Natural killer cell (primary cell): ENCODE measurements around the gene SLC24A3. TPM values are rescaled to one million over a fixed set of nuclear protein-coding genes. Genes with fewer than 3 reads are reported as not detected.

Experiments used
- ATAC-seq, 3 donors: fragments of 150-1000 bp in 2 of 3; fragments of 200-7000 bp in 1 of 3; cut with Tn5 transposase; 1 replicate in 1 of 3; 2 replicates in 2 of 3; pipeline ENCODE4 v1.10.0; 2021; ENCODE audit warnings: mild to moderate bottlenecking in 2 of 3, moderate library complexity in 2 of 3
- DNase-seq, 2 donors: peaks; one replicate each; pipeline versions ENCODE4 v3.0.0 to v3.0.0-alpha.2; 2013 to 2021; ENCODE audit warnings: mixed read lengths in 1 of 2
- H3K27ac ChIP-seq: one replicate; pipeline ENCODE4 v1.5.1; 2013; ENCODE audit warnings: mild to moderate bottlenecking, low read length
- H3K27me3 ChIP-seq: one replicate; pipeline ENCODE4 v1.6.1; 2013; ENCODE audit warnings: low read length; ENCODE audit not compliant: control insufficient read depth, insufficient read depth
- H3K36me3 ChIP-seq: one replicate; pipeline ENCODE4 v1.6.1; 2013; ENCODE audit warnings: low read length; ENCODE audit not compliant: control insufficient read depth, insufficient read depth
- H3K4me1 ChIP-seq: one replicate; pipeline ENCODE4 v1.6.1; 2013; ENCODE audit warnings: low read length; ENCODE audit not compliant: control insufficient read depth, insufficient read depth
- H3K4me3 ChIP-seq: one replicate; pipeline ENCODE4 v1.5.1; 2013; ENCODE audit warnings: low read length
- H3K9me3 ChIP-seq: one replicate; pipeline ENCODE4 v1.6.1; 2013; ENCODE audit warnings: low read length; ENCODE audit not compliant: control insufficient read depth, insufficient read depth
- H3K27ac Mint-ChIP-seq, 2 donors: one replicate each; pipeline ENCODE4 v1.8.0; 2022; ENCODE audit warnings: mild to moderate bottlenecking in 2 of 2, mixed read lengths in 2 of 2, moderate library complexity in 1 of 2
- H3K27me3 Mint-ChIP-seq, 2 donors: one replicate each; pipeline ENCODE4 v1.8.0; 2022; ENCODE audit warnings: low read depth in 2 of 2, mixed read lengths in 2 of 2
- H3K36me3 Mint-ChIP-seq: one replicate; pipeline ENCODE4 v1.8.0; 2022; ENCODE audit warnings: mixed read lengths
- H3K4me1 Mint-ChIP-seq, 2 donors: one replicate each; pipeline ENCODE4 v1.8.0; 2022; ENCODE audit warnings: mixed read lengths in 2 of 2
- H3K4me3 Mint-ChIP-seq: one replicate; pipeline ENCODE4 v1.8.0; 2022; ENCODE audit warnings: mild to moderate bottlenecking, moderate library complexity, mixed read lengths
- H3K9me3 Mint-ChIP-seq, 2 donors: one replicate each; pipeline ENCODE4 v1.8.0; 2022; ENCODE audit warnings: mixed read lengths in 2 of 2
- CTCF ChIP-seq: fragments of 200-600 bp; IDR thresholded peaks from one replicate; pipeline ENCODE4 v1.8.0; 2022; ENCODE audit warnings: antibody characterized with exemption
- WGBS: methylation state at CpG from one replicate; pipeline ENCODE4 v1.1.7; 2013; ENCODE audit warnings: missing lambda C conversion rate; ENCODE audit not compliant: insufficient coverage; 5-methylcytosine and 5-hydroxymethylcytosine counted together
- intact Hi-C: fragments of 100-400 bp; cut with micrococcal nuclease; formaldehyde crosslinking; loops from one replicate; pipeline ENCODE4 v1.14.2; 2022
- total RNA-seq, 4 donors: library from RNA; stranded (reverse); fragments of 120-200 nt in 1 of 4; gene quantifications; one replicate each; pipeline versions ENCODE4 v1.2.3 to v1.2.4, GENCODE V29; 2013 to 2022

SLC24A3 gene
- total RNA-seq, 3 donors from 2014 or later (not counting 1 experiment from before 2014, with no cell fraction given): 0.09 to 5.5 (median 0.99) TPM

GRCh38 chr20:19742974-19743639, 530.7 kb downstream of the SLC24A3 start:
- no peak overlapping the region for H3K27ac ChIP-seq
- H3K27me3 ChIP-seq: no peaks in the 10 kb centered on the region
- no peaks in the 10 kb centered on the region for H3K36me3 ChIP-seq
- no peak for TF ChIP-seq CTCF
- intact Hi-C loops: no loop called here
- Mint-ChIP-seq H3K27me3 (peaks cover 3 to 8% of the 10 kb centered on the region in 2 donors), H3K9me3 (peaks cover 0 to 2% of the 10 kb centered on the region in 2 donors), H3K4me1 (peaks cover 0 to 6% of the 10 kb centered on the region in 2 donors), H3K36me3 (no peaks in the 10 kb centered on the region), H3K4me3 (no peak overlapping the region), H3K27ac (no peak overlapping the region)
- ATAC-seq (no peak), DNase-seq (no peak)
- H3K9me3 ChIP-seq: no peaks in the 10 kb centered on the region
- H3K4me3 ChIP-seq: no peak overlapping the region
- 87% methylated on average over 9 of the region's 9 CpGs for WGBS
- H3K4me1 ChIP-seq: no peaks in the 10 kb centered on the region

- H3K27ac Mint-ChIP-seq: no peak overlapping the region
- DNase-seq (no peak), ATAC-seq (no peak)
- peaks cover 2% of the 10 kb centered on the region in 2 donors for H3K9me3 Mint-ChIP-seq
- 7% methylated on average over 1 of the region's 1 CpG for WGBS
- no peak overlapping the region for H3K4me3 ChIP-seq
- no peaks in the 10 kb centered on the region for H3K9me3 ChIP-seq
- H3K27me3 Mint-ChIP-seq: peaks cover 6 to 11% of the 10 kb centered on the region in 2 donors
- H3K4me1 Mint-ChIP-seq: peaks cover 0 to 6% of the 10 kb centered on the region in 2 donors
- TF ChIP-seq CTCF: no peak
- intact Hi-C loops: no loop called here
- H3K4me1 ChIP-seq: no peaks in the 10 kb centered on the region
- no peaks in the 10 kb centered on the region for H3K36me3 ChIP-seq
- H3K36me3 Mint-ChIP-seq: no peaks in the 10 kb centered on the region
- no peak overlapping the region for H3K27ac ChIP-seq
- no peak overlapping the region for H3K4me3 Mint-ChIP-seq
- H3K27me3 ChIP-seq: no peaks in the 10 kb centered on the region
These were observed 531.2 kb downstream of the SLC24A3 start for GRCh38 chr20:19743640-19743995.

GRCh38 chr20:19745106-19745505, 532.7 kb downstream of the SLC24A3 start:
- Mint-ChIP-seq H3K27ac (no peak overlapping the region), H3K9me3 (peaks cover 2 to 3% of the 10 kb centered on the region in 2 donors), H3K4me1 (peaks cover 0 to 6% of the 10 kb centered on the region in 2 donors), H3K4me3 (no peak overlapping the region), H3K27me3 (peaks cover 6 to 14% of the 10 kb centered on the region in 2 donors), H3K36me3 (no peaks in the 10 kb centered on the region)
- DNase-seq (no peak), ATAC-seq (no peak)
- H3K27ac ChIP-seq: no peak overlapping the region
- H3K4me1 ChIP-seq: no peaks in the 10 kb centered on the region
- no peak for TF ChIP-seq CTCF
- no peaks in the 10 kb centered on the region for H3K9me3 ChIP-seq
- H3K4me3 ChIP-seq: no peak overlapping the region
- H3K36me3 ChIP-seq: no peaks in the 10 kb centered on the region
- intact Hi-C loops: no loop called here
- 83% methylated on average over 2 of the region's 3 CpGs for WGBS
- H3K27me3 ChIP-seq: no peaks in the 10 kb centered on the region

GRCh38 chr20:19745584-19745983, 533.1 kb downstream of the SLC24A3 start:
- Histone ChIP-seq H3K4me3 (no peak overlapping the region), H3K27me3 (no peaks in the 10 kb centered on the region), H3K36me3 (no peaks in the 10 kb centered on the region), H3K27ac (no peak overlapping the region), H3K4me1 (no peaks in the 10 kb centered on the region), H3K9me3 (no peaks in the 10 kb centered on the region)
- no peak for TF ChIP-seq CTCF
- no peak for ATAC-seq
- H3K27me3 Mint-ChIP-seq: peaks cover 6 to 13% of the 10 kb centered on the region in 2 donors
- H3K4me1 Mint-ChIP-seq: peaks cover 0 to 6% of the 10 kb centered on the region in 2 donors
- 67% methylated on average over 1 of the region's 1 CpG for WGBS
- no peaks in the 10 kb centered on the region for H3K36me3 Mint-ChIP-seq
- intact Hi-C loops: no loop called here
- H3K9me3 Mint-ChIP-seq: peaks cover 2 to 3% of the 10 kb centered on the region in 2 donors
- no peak overlapping the region for H3K4me3 Mint-ChIP-seq
- no peak overlapping the region for H3K27ac Mint-ChIP-seq
- no peak for DNase-seq
